GM21390 (cell line): ENCODE results near the gene SND1.
"Not testable (repeated sequence)": the region's sequence is repeated elsewhere in the genome, so short reads cannot be mapped to it uniquely, and the experiment has no call there.

Experiments used
- ATAC-seq: cut with Tn5 transposase; IDR thresholded peaks from one replicate; pipeline ENCODE4 v1.9.1; 2021; ENCODE audit not compliant: unreplicated experiment

SND1 gene

GRCh38 chr7:127822822-127823508 is 171.0 kb downstream of the SND1 start:
- no peak for ATAC-seq

DNA sequence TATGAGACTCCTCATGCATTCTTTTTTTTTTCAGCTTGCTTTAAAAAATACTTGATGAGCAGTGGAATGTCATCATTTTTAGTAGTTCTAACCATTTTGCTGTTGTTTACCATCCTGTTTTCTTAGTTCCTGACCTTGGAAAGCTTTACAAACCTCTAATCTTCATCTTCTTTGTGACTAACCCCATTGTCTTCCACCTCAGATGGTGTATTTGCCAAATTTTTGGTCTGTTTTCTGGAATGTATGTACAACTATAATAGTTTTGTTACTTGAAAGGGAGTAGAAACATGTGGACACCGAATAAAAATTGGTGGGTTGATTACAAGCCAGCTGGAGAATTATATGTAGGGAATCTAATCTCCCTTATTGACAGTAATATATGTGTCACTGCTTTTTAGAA is 172.7 kb downstream of the SND1 start:
- ATAC-seq, result no peak

GRCh38 chr7:127828843-127829500 is 177.0 kb downstream of the SND1 start:
- ATAC-seq, result peak; percentile 82

DNA sequence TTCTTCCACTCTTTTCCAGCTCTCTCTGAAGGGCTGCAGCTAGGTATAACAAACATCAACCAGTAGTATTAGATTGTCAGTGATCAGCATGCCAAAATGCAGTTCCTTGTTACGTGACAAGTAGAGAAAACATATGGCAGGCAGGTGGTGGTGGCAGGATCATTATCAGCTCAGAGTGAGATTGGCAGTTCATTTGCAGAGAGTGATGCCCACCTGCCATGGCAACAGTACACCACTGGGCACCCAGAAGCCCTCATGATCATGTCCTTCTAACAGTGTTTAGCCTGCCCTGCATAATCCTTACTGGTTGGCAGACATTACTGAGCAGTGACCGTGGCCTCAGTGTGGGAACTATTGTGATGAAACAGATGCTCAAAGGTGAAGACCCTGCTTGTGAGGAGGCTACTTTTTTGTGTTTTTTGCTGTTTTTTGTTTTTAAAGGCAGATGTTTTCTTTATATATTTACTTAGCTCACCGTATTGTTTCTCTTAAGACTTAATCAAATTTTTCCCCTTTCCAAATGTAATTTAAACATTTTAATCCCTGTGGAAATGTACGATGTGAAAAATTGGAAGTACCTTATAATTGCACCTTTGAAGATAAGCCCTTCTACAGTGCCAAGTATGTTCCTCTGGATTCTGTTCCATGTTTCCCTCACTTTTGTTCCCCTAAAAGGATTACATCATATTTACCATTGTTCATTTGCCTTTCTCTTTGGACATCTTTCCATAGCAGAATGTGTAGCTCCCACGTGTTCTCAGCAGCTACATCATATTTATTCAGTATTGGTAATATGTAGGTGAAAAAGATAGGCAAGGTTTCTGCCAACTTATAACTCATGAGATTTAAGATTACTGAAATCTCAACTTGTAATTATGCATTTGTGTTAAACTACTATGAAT is 179.6 kb downstream of the SND1 start:
- ATAC-seq, result no peak

DNA sequence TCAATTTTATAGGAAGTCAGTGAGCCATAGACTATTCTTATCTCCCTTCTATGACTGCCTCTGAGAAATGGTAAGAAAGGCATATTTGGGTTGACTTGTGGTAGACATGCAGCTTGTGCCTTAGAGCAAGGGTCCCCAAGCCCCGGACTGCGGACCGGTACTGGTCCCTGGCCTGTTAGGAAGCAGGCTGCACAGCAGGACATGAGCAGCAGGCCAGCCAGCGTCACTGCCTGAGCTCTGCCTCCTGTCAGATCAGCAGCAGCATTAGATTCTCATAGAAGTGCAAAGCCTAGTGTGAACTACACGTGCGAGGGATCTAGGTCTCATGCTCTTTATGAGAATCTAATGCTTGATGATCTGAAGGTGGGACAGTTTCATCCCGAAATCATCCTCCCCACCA is 180.6 kb downstream of the SND1 start:
- ATAC-seq, result no peak

GRCh38 chr7:127833641-127834040 is 181.6 kb downstream of the SND1 start:
- no peak for ATAC-seq

DNA sequence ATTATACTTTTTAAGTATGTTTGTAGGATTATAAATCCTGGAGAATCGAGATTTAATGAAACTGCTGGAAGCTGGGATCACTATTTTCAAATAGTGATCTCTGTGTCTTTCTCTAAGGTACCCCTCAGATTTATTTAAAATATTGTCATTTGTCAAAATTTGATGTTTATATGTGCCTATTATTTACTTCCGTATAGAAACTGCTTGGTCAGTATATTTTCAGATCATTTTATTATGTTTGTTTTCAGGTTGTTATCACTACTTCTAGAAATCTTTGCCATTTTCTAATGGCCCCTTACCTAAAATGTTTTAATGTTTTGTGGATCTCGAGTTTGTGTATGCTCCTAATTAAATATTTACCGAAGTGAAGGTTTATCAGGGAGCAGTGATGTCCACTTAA is 183.7 kb downstream of the SND1 start:
- ATAC-seq, result no peak

- ATAC-seq, result not testable (repeated sequence)
Measured at GRCh38 chr7:127837816-127838410, 185.9 kb downstream of the SND1 start.

DNA sequence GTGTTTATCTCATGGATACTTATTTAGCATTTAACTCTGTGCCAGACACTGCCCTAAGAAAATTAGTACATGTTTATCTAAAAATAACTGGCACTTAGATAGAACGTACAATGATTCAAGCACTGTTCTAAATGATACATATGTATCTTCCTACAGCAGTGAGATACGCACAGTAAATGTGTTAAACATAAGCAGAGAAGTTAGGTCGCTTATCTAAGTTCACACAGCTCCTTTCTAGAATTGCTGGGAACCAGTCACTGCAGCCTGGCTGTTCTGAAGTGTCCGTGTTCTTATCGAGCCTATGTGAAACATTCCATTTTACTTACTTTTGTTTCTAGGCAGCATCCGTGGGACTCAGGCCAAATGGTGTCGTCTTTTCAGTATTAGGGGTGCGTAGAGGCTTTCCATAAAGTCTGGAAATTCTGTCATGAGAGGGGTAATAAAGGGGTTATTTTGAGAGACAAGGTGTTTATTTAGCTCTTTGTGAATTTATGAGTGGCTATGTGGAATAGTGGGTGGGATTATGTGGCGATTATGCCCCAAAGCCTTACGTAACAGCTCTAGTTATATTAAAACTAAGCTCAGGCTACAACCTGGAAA is 186.9 kb downstream of the SND1 start:
- ATAC-seq, result no peak

DNA sequence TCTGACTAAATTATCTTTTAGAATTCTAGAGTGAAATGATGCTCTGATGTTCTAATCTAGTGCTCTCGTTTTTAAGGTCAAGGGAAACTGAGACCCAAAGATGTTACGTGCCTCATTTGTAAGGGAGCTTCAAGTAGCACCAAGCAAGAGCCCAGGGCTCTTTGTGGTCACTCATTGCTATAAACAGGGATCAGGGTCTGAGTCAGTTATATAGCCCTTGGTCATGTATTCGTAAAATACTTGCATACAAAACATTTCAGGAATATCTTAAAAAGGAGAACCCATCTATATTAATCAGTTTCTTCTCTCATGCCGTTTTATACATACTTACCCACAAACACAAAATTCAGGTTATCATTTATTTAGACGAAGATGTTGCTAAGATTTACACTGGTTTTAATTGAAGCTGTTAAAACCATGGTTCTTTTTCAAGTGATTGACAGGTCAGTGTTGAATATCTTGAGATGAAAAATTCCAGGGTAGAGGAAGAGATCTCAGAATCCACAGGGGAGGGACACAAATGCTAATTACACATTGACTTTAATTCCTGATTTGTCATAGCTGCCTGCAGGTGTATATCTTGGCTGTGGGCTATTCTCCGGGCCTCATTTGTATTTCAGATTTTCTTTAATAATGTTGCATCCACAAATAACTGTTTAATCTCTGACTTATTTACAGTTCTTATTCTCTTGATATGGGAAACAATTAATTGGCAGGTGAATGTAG is 188.4 kb downstream of the SND1 start:
- no peak for ATAC-seq

GRCh38 chr7:127844165-127844564 is 192.2 kb downstream of the SND1 start:
- ATAC-seq, result no peak

- no peak for ATAC-seq
Measured at GRCh38 chr7:127844707-127845331, 192.8 kb downstream of the SND1 start.

DNA sequence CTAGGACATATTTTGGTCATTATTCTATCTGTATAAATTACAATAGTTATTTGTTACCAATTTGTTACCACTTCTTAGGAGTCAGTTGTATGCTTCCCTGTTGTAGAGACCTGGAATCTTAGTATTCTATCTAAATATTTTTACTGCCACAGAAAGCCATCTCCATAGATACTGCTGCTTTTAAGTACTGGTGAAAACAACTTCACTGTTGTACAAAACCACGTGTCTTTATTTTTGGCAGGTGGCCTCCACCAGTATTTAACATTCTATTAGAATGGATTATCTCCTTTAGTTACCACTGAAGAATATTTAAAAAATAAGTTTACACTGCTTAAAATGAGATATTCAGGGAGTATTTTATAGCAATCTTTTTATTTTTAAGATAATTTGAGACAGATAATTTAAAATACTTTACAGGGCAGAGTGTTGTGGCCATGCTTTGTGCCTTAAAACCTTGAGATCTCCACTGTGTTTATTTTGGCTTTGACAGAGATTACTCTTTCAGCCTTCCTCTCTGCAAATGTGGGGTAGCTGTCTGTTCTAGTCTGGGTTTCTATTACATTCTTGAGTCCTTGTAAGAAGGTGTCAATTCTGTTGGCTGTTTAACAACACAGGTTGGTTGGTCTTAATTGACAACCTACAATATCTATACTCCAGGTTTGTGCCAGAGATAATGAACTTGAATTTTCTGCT is 193.7 kb downstream of the SND1 start:
- ATAC-seq, result no peak

DNA sequence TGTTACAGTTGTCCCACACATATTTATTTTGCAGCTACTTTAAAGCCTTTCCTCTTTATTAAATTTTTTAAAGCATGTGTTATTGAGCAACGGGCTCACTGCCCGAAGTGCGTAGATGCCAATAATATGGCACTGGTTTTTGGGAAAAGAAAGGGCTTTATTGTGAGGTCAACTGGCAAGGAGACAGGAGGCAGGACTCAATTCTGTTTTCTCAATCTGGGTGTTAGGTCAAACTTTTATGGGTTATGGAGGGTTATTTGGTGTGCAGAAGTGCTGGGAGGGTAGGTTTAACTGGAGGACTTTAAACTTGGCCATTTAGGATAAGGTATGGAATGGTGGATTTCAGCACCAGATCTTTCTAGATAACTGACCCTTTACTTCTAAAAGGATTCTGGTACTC is 195.6 kb downstream of the SND1 start:
- ATAC-seq, result no peak

GRCh38 chr7:127848241-127848640 is 196.2 kb downstream of the SND1 start:
- no peak for ATAC-seq

- no peak for ATAC-seq
Measured at GRCh38 chr7:127850195-127850594, 198.2 kb downstream of the SND1 start.

GRCh38 chr7:127854383-127854782 is 202.4 kb downstream of the SND1 start:
- ATAC-seq, result no peak

DNA sequence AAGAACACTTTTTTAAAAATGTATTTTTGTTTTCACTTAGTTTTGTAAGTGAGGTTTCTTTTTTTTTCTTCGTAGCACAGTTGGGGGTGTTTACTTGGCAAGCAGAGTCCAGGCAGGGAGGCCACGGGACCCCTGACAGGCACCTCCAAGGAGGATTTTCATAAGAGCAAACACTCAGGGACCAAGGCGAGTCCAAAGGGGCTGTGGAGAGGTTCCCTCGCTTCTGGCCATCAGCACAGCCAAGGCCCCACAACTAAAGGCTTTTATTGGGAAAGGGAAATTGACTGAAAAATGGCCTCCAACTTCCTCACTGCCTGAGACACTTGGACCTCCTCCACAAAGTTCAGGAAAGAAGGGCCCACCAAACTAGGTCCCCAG is 205.5 kb downstream of the SND1 start:
- no peak for ATAC-seq
